CD4-positive, alpha-beta T cell treated with Interleukin-6 at 100 ng/mL for 8 hours (primary cell): ENCODE results near the gene PSG4.
"Not testable (repeated sequence)": the region's sequence is repeated elsewhere in the genome, so short reads cannot be mapped to it uniquely, and the experiment has no call there.

Source experiments
- DNase-seq: peaks from one replicate; pipeline ENCODE4 v3.0.0-alpha.2; 2020; ENCODE audit warnings: mixed read lengths, low spot score

The PSG4 gene

GRCh38 chr19:43198686-43199419 is 6.6 kb downstream of the PSG4 start:
- not testable (repeated sequence) for DNase-seq

- DNase-seq: not testable (repeated sequence)
These were observed 7.6 kb downstream of the PSG4 start for GRCh38 chr19:43197666-43198397.

- DNase-seq: not testable (repeated sequence)
These were observed 11.0 kb downstream of the PSG4 start for GRCh38 chr19:43194397-43194796.

GRCh38 chr19:43192381-43193155 is 12.9 kb downstream of the PSG4 start:
- DNase-seq: not testable (repeated sequence)

- DNase-seq: not testable (repeated sequence)
These were observed 17.3 kb downstream of the PSG4 start for GRCh38 chr19:43188092-43188491.

- DNase-seq: not testable (repeated sequence)
These were observed 19.0 kb downstream of the PSG4 start, which contains the start of gene PSG5 for GRCh38 chr19:43186311-43186935. TSS of gene PSG5 (minus strand) at chr19:43186536. CDS start at chr19:43186405, 131 bp downstream.

GRCh38 chr19:43181869-43182771 is 23.3 kb downstream of the PSG4 start:
- DNase-seq: not testable (repeated sequence)

GRCh38 chr19:43179569-43180147 is 25.8 kb downstream of the PSG4 start:
- not testable (repeated sequence) for DNase-seq

- not testable (repeated sequence) for DNase-seq
These were observed 26.9 kb downstream of the PSG4 start for GRCh38 chr19:43178577-43178976.

- not testable (repeated sequence) for DNase-seq
These were observed 39.5 kb downstream of the PSG4 start for GRCh38 chr19:43165906-43166305.

- DNase-seq: not testable (repeated sequence)
These were observed 42.3 kb downstream of the PSG4 start for GRCh38 chr19:43163135-43163534.

GRCh38 chr19:43162261-43162660 is 43.2 kb downstream of the PSG4 start:
- not testable (repeated sequence) for DNase-seq

- no peak for DNase-seq
These were observed 53.2 kb downstream of the PSG4 start for GRCh38 chr19:43152214-43152613.

GRCh38 chr19:43149788-43150187 is 55.6 kb downstream of the PSG4 start:
- not testable (repeated sequence) for DNase-seq

- DNase-seq: no peak
These were observed 57.2 kb downstream of the PSG4 start for GRCh38 chr19:43148233-43148632.
